GM18505 (cell line): ENCODE data around the gene NGEF.

ENCODE experiments used
- ATAC-seq: cut with Tn5 transposase; IDR thresholded peaks from one replicate; pipeline ENCODE4 v1.9.1; 2021; ENCODE audit not compliant: unreplicated experiment
- POLR2A ChIP-seq: IDR thresholded peaks from 4 replicates; pipeline ENCODE4 v1.6.1; 2011; ENCODE audit warnings: borderline replicate concordance; ENCODE audit not compliant: insufficient read depth, insufficient read length; ENCODE audit errors: extremely low read depth

NGEF gene

DNA sequence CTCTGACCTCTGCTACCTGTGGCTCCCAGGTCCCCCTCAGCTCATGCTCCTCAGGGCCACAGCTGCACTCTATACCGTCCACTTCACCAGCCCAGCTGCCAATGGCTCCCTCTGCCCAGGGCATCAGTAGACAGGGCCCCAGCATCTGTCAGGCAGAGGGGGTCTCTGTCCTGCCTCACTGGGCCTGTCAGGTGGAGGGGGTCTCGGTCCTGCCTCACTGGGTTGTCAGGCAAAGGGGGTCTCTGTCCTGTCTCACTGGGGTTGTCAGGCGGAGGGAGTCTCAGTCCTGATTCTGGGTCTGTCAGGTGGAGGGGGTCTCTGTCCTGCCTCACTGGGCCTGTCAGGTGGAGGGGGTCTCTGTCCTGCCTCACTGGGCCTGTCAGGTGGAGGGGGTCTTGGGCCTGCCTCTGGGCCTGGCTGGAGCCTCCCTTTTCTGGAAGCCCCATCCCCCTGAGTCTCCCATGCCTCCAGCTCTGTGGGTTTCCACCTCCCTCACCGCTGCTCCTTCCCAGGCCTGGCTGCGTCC, 123.1 kb downstream of the NGEF start:
- no peak for TF ChIP-seq POLR2A
- no peak for ATAC-seq

DNA sequence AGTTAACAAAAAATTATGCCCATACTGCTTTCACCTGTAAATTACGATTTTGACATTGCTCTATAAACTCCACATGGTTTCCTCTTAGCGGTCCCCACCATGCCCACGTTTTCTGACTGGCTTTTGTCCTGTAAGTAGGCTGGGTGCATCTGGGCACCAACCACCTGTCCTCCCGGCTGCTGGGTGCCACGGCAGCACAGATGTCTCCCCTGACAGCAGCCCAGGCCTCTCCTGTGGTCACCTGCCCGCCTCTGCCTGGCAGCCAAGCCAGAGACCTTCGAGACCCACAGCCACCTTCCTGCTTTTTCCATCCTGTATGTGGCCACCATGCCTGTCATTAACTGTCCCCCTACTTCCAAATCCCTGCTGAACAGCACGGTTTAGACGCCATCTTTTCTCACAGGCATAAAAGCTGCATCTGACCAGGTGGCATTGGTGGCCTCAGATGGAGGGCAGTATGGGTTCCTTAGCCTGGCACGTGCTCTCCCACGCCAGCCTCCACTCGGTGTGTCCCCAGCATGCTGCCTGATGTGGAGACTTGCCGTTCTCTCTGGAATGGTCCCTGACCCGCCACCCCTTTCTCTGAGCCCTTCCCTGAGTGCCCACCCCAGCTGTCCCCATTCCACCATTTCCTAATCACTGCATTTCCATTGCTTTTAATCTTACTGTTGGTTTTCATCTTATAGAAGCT, 124.1 kb downstream of the NGEF start:
- no peak for TF ChIP-seq POLR2A
- ATAC-seq: no peak

DNA sequence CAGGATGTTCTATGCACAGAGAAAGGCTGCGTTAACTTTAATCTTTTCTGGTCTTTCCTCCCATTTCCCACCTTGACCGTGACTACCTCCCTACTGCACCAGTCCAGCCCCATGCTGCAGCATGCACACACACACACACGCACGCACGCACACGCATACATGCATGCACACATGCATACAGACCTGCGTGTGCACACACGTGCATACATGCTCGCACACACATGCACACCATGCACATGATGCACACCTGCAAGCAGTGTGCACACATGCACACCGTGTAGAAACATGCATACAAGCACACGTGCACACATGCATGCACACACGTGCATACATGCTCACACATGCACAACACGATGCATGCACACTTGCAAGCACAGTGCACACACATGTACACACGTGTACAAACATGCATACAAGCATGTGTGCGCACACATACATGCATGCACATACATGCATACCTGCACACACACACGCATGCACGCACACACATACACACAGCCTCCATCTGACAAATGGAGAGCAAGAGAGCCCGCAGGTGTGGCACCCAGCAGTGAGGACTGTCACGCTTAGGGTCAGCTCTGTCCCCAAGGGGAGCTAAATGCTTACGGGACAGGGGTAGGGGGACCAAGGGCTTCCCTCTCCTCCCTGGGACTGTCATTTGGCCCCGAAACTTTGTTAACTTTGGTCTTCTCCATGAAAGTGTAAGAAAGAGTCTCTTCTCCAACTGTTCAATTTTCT, 124.8 kb downstream of the NGEF start:
- no peak for ATAC-seq
- no peak for TF ChIP-seq POLR2A

DNA sequence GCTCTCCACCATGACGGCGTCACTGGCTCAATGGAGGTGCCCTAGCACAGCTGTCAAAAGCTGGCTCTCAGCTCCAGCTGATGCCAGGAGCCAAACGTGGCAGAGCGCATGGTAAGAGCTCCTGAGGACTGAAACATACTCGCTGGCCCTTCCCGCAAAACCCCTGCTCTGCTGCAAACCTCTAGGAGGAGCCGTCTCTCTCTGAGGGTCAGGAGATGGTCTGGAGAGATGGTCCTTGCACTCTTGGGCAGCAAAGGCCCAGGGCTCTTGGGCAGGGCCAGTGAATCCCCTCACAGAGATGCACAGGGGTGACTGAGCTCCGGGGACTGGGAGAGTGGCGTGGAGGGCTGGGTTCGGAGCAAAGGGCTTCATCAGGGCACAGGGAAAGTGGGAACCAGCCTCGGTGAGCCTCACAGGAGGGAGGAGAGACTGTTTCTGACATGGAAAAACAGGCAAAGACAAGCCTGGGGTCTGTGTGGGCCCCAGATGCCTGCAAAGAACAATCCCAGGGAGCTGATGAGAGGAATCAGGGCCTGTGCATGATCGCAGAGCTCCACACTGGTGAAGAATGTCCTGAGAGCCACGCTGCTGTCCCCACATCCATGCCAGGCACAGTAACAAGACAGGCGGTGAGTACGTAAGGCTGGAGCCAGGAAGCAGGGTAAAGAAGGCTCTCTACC, 125.7 kb downstream of the NGEF start:
- no peak for TF ChIP-seq POLR2A
- ATAC-seq: no peak

DNA sequence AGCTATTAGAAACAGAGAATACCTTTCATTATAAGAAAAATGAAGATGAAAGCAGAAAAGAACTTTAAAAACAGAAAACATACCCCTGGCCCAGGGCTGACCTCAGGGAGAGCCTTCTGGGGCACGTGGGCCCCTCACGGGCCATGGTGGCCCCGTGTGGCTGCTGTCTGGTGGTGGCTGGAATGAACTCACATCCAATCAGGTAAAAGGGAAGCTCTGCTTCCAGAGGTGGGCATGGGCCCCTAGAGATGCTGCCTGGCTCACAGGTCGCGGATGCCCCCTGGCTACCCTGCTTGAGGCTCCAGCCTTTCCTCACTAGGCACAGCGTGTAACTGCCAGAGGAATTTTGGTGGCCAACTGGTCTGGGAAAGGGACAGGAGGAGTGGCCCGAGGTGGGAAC, 126.4 kb downstream of the NGEF start:
- TF ChIP-seq POLR2A: no peak
- no peak for ATAC-seq

DNA sequence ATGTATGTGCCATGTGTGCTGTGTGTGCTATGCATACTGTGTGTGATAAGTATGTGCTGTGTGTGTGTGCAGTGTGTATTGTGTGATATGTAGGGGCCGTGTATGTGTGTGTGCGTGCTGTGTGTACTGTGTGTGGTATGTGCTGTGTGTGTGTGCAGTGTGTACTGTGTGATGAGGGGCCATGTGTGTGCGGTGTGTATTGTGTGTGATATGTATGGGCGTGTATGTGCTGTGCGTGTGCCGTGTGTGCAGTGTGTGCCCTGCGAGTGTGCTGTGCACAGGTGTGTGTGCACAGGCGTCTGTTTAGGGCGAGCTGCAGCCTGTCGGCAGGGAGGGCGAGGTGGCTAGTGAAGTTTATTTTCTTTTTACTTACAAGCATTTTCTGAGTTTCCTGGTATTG, 126.9 kb downstream of the NGEF start:
- no peak for TF ChIP-seq POLR2A
- no peak for ATAC-seq

DNA sequence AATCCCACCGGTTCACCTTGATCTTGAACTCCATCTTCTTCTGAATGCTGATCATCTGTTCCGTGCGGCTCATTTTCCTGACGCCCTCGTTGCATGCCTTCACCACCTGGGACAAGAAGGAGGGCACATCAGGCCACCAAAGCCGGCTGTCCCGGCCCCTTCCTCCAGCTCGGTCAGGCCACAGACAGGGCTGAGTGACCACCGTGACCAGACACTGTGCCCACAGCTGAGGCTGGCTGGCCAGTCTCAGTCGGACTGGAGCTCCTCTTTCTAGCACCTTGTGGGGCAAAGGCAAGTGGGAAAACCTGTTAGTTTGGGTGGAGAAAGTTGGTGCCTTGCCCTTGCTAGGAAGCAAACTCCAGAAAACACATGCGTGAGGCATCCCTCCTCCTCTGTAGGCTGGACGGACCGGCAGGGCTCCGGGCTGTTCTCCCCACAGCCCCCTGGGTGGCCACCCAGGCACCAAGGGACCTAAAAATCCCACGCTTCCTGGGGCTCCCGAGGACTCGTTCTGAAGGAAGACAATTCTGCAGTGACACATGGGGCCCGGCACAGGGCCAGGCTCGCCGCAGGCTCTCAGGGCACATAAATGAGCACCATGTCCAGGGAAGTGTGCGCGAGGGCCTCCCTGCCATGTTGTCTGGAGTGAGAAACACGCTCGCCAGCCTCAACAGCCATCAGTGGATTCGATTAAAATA, 127.6 kb downstream of the NGEF start:
- TF ChIP-seq POLR2A: no peak
- ATAC-seq: no peak

DNA sequence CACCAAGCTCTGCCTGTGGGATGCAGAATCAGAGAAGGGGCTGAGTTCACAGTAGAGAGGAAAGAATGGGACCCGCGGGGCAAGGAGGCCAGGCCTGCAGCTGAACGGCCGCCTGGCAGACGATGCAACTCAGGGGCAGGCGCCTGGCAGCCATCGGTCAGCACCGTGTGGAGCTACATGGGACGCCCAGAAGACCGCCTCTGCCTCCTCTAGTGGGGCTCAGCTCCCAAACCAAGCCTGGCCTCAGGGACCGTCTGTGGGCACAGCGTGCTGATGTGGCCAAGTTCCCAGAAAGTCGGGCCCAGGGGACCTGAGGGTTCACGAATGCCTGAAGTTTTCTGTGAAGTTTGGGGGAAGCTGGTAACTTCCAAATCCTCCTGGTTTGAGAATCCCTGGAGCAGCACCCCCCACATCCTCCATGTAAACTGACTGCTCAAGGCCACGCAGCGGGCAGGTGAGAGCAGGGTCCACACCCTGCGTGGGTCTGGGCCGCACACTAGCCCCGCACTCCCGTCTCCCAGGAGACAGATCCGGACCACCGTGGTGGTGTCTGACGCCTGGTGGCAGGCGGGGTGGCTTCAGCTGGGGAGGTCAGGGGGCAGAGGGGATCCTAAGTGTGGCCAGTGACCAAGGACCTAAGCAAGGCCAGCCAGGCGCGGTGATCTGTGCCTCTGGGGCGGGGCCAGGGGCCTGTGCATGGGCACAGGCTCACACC, 128.3 kb downstream of the NGEF start:
- TF ChIP-seq POLR2A: no peak
- ATAC-seq: no peak

DNA sequence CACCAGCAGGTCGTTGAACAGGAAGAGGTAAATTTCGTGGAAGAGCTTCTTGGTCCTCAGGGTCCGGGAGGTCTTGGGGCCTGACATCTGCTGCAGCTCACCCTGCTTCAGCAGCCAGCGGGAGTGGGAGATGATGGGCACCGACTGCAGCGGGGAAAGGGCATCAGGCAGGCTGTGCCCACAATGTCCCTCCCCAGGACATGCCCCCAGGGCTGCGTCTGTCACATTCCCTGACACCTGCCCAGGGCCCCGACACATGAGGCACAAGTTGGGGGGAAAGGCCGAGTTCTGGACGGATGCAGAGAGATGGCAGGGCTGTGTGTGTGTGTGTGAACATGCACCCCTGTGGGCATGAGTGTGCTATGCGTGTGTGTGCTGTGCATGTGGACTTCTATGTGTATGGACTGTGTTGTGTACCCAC, 129.0 kb downstream of the NGEF start:
- ATAC-seq: no peak
- TF ChIP-seq POLR2A: no peak

DNA sequence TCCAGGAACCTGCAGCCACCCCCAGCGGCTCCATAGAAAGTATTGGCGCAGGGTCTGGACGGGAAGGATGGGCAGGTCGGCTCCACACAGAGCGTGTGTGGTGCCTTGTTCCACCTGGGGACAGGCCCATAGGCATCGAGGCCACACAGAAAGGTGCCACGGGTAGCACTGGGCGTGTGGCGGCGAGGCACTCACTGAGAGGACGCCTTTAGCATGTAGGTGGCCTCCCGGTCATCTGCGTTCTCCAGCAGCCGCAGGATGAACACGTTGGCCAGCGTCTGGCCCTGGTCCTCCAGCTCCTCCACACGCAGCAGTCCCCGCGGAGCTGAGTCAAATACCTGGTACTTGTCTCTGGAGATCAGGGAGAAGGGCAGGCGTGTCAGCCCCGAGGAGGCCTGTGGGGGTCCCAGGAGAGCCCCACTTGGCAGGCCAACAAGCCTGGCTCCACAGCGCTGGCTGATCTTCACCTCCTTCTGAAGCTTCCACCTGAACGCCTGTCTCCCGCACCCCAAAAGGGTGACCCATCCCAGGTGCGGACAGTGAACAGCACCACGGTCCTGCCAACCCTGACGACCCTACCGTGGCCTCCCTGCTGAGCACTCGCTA, 129.8 kb downstream of the NGEF start:
- no peak for TF ChIP-seq POLR2A
- ATAC-seq: no peak

DNA sequence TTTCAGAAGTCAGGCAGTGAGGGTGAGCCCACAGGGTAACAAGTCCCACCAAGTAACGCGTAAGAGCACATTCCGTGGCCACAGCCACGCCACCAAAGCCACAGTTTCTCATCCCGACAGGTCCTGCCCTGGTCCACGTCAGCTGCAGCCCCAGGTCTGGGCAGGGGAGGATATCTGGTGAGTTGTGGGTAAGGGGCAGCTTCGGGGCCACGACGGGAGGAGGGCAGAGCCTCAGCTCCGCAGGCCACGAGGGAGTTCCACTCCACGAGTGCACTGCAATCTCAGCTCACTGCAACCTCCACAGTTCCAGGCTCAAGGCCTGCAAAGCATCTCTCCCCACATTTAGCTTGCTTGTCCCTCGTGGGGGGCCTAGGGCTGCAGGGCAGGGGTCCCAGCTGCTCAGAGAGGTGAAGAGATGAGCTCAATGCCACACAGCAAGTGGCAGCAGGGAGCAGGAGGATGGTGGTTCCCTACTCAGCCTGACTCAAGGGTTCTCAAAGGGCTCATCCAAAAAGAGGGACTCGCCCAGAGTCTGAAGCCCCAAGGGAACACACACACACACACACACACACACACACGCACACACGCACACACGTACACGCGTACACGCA, 130.4 kb downstream of the NGEF start:
- no peak for ATAC-seq
- TF ChIP-seq POLR2A: no peak

DNA sequence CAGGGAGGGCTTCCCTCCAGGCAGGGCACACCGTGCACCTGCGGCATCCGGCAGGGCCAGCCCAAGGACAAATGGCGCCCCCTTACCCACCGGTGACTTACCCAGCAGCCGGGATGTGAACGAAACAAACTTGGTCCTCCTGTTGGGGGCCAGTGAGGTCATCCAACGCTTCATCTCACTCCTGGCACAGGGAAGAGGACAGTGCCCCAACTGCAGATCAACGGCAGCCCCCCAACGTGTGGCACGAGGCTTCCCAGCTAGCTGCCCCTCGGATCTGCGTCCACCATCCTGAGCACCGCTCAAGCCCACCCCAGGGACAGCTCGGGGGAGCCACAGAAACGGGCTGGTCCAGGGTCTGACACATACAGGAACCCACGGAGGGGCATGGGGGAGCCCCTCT, 131.0 kb downstream of the NGEF start:
- TF ChIP-seq POLR2A: no peak
- no peak for ATAC-seq

DNA sequence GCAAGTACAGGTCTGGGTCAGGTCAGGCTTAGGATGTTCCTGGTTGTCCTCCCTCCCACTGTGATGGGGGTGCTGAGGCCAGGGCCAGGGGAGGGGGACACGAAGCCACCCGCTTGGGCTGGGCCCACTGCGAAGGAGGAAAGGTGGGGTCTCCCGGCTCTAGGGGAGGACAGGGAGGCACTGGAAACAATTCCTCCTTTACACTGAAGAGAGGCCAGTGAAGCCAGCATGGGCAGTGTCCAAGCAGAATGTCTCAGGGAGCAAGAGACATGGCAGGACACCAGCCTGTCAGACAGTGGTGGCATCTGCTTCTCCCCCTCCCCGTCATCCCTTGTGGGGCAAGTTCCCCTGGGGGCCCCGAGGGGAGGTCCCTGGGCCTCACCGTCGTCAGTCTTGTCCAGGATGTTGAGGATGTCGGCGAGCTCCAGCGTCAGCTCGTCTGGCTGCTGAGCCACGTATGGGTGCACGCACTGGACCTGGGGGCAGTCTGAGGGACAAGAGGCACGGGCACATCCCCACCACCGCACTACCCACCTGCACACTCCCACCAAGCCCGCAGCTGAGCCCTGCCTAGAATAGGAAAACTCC, 132.2 kb downstream of the NGEF start:
- no peak for ATAC-seq
- no peak for TF ChIP-seq POLR2A
